Epithelial cell of proximal tubule (primary cell): ENCODE data around the gene CRACDL. TPM values are rescaled to one million over a fixed set of nuclear protein-coding genes. Genes with fewer than 3 reads are reported as not detected.

Experiments
- DNase-seq: peaks from one replicate; pipeline ENCODE4 v3.0.0-alpha.2; 2011; ENCODE audit warnings: low read depth
- H3K4me3 ChIP-seq: 2 replicates; pipeline ENCODE4 v1.5.1; 2011; ENCODE audit warnings: low read depth, mild to moderate bottlenecking, low read length
- CTCF ChIP-seq: conservative IDR thresholded peaks from 2 replicates; pipeline ENCODE4 v1.5.1; 2012; ENCODE audit warnings: low read depth, mild to moderate bottlenecking, low read length
- total RNA-seq: library from RNA; depleted of rRNA; stranded (reverse); fragments of >200 nt; gene quantifications from 2 replicates; pipeline ENCODE4 v1.2.3, GENCODE V29; 2015

CRACDL gene
- total RNA-seq, 1 donor from 2014 or later, result 1.0 TPM

GRCh38 chr2:98936353-98937351 is 627 bp upstream of the CRACDL start:
- peak overlapping the region; percentile 59 for H3K4me3 ChIP-seq
- DNase-seq, result no peak
- peak; percentile 33 for TF ChIP-seq CTCF

GRCh38 chr2:98935111-98935770 is 784 bp downstream of the CRACDL start:
- H3K4me3 ChIP-seq, result peak overlapping the region; percentile 59
- DNase-seq, result no peak
- TF ChIP-seq CTCF, result no peak

- no peak for TF ChIP-seq CTCF
- no peak for DNase-seq
These were observed 3.2 kb downstream of the CRACDL start for GRCh38 chr2:98932778-98933343.

DNA sequence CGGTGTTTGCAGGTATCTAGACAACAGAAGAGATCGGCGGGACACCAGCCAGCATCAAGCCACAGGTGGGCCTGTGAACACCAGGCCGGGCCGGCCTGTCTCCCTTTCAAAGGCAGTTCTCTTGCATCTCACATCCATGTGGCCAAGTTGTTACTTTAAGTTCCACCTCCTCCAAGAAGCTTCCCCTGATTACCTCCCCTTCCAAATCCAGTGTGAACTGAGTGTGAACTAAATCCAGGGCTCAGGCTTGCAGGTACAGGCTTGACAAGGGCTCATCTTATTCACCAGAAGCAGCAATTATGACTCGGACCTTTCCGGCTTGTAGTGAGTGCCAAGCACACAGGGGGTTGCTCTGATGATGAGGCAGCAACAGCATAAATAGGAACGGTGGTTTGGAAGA is 3.9 kb downstream of the CRACDL start:
- no peak for TF ChIP-seq CTCF
- H3K4me3 ChIP-seq, result no peak overlapping the region
- no peak for DNase-seq

More at GRCh38 chr2:98932778-98933343, 3.2 kb downstream of the CRACDL start:
- no peak overlapping the region for H3K4me3 ChIP-seq

DNA sequence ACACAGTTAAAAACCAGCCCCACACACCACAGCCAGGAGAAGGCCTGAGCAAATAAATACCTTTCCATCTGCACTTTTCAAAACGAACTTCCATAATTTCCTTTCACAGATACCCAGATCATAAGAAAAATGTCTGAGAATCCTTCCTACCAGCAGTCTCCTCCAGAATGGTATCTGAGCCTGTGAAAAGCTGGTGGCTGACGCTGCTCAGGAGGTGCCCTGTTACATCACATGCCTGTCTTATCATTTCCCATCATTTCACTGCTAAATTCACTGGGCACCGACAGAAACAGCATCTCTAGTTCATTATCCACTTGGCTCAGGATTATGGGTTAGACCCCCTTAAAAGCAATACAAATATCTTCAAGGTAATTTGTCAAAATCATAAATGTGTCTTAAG is 4.4 kb downstream of the CRACDL start:
- no peak overlapping the region for H3K4me3 ChIP-seq
- DNase-seq, result no peak
- no peak for TF ChIP-seq CTCF

GRCh38 chr2:98929920-98930319 is 6.1 kb downstream of the CRACDL start:
- no peak for TF ChIP-seq CTCF
- no peak for DNase-seq

More at GRCh38 chr2:98929920-98930319, 6.1 kb downstream of the CRACDL start:
- H3K4me3 ChIP-seq, result no peak overlapping the region
